ENCODE results near the gene PLXNB3.

GRCh38 chrX:153728951-153729631 lies 35.0 kb upstream of the PLXNB3 start:
- TF ChIP-seq POLR2AphosphoS5 (IDR thresholded peaks at IDR 0.05): no peak
- TF ChIP-seq CTCF (IDR thresholded peaks at IDR 0.05; ENCODE audit: poor library complexity, severe bottlenecking): no peak
- no peak for TF ChIP-seq EP300 (conservative IDR thresholded peaks at IDR 0.05; ENCODE audit: poor library complexity, severe bottlenecking)
- no peak for TF ChIP-seq RAD21 (conservative IDR thresholded peaks at IDR 0.05)
- no peak for TF ChIP-seq EZH2 (IDR thresholded peaks at IDR 0.05; ENCODE audit: borderline replicate concordance, insufficient read depth, low read length, poor library complexity, severe bottlenecking)
- TF ChIP-seq MXI1 (conservative IDR thresholded peaks at IDR 0.05; ENCODE audit: poor library complexity, severe bottlenecking): no peak
- no peak for TF ChIP-seq REST (IDR thresholded peaks at IDR 0.05; ENCODE audit: borderline replicate concordance)
- no peak for TF ChIP-seq TAF1 (IDR thresholded peaks at IDR 0.05; ENCODE audit: low read depth)
- no peak for TF ChIP-seq SMC3 (conservative IDR thresholded peaks at IDR 0.05; ENCODE audit: poor library complexity)

All from neural cell (in vitro differentiated cells).